ENCODE results near the gene PRKCZ.

PRKCZ gene

GRCh38 chr1:2025491-2025981 lies 24.7 kb upstream of the PRKCZ start:
- peak; percentile 20 for DNase-seq

- no peak for DNase-seq
Observed at GRCh38 chr1:2027961-2028583, 22.1 kb upstream of the PRKCZ start.

GRCh38 chr1:2028870-2029560 lies 21.2 kb upstream of the PRKCZ start:
- no peak for DNase-seq

GRCh38 chr1:2029561-2029960 lies 20.6 kb upstream of the PRKCZ start:
- no peak for DNase-seq

GRCh38 chr1:2030076-2030871 lies 19.9 kb upstream of the PRKCZ start:
- DNase-seq: no peak

- DNase-seq: no peak
Observed at GRCh38 chr1:2031546-2032540, 18.4 kb upstream of the PRKCZ start.

GRCh38 chr1:2032737-2033136 lies 17.5 kb upstream of the PRKCZ start:
- no peak for DNase-seq

GRCh38 chr1:2033165-2033564 lies 17.0 kb upstream of the PRKCZ start:
- no peak for DNase-seq

- DNase-seq: no peak
Observed at GRCh38 chr1:2036287-2036686, 13.9 kb upstream of the PRKCZ start.

- no peak for DNase-seq
Observed at GRCh38 chr1:2037314-2037979, 12.8 kb upstream of the PRKCZ start.

- no peak for DNase-seq
Observed at GRCh38 chr1:2038229-2038628, 12.0 kb upstream of the PRKCZ start.

GRCh38 chr1:2039251-2039650 lies 11.0 kb upstream of the PRKCZ start:
- no peak for DNase-seq

- no peak for DNase-seq
Observed at GRCh38 chr1:2041305-2041704, 8.9 kb upstream of the PRKCZ start.

- DNase-seq: no peak
Observed at GRCh38 chr1:2041887-2042286, 8.3 kb upstream of the PRKCZ start.

- no peak for DNase-seq
Observed at GRCh38 chr1:2042830-2043773, 7.1 kb upstream of the PRKCZ start.

- no peak for DNase-seq
Observed at GRCh38 chr1:2043886-2044285, 6.3 kb upstream of the PRKCZ start.

- peak; percentile 60 for DNase-seq
Observed at GRCh38 chr1:2044510-2045319, 5.5 kb upstream of the PRKCZ start.

- no peak for DNase-seq
Observed at GRCh38 chr1:2045468-2046173, 4.6 kb upstream of the PRKCZ start.

All from GDM1 (cell line).